GM21447 (cell line): ENCODE results near the gene RD3L.
"Not testable (repeated sequence)": the region's sequence is repeated elsewhere in the genome, so short reads cannot be mapped to it uniquely, and the experiment has no call there.

Source experiments
- ATAC-seq: cut with Tn5 transposase; IDR thresholded peaks from one replicate; pipeline ENCODE4 v1.9.1; 2021; ENCODE audit not compliant: unreplicated experiment

RD3L gene

DNA sequence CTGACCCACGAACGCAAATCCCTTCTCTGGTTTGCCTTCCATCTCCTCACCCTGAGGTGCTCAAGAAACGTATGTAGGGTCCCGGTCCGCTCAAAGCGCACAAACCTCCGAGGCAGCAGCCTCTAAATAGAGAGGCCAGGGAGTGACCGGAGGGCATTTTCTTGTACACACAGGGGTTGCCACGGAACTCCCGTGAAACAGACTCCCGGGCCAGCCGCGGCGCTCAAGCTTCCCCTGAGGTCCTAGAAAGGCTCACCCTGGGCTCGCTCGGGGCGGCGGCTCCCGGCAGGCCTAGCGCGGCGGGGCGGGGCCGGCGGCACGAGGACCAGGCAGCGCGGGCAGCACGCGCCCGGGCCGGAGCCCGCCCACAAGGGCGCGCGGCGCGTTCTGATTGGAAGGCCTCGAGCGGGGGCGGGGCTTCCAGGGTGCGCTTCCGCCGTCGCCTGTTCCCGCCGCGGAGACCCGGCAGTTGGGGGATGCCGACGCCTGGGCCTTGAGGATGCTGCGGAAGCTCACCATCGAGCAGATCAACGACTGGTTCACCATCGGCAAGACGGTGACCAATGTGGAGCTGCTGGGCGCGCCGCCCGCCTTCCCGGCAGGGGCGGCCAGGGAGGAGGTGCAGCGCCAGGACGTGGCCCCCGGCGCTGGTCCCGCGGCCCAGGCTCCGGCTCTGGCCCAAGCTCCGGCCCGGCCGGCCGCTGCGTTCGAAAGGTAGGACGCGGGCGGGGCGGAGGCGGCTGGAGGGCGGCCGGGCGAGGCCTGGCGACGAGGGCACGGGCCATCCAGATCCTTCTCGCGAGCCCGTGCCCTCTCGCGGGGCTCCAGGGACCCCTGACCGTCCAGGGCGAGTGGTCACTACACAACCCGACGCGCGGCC lies 14.1 kb downstream of the RD3L start, which contains the start of gene TDRD9:
Gene TDRD9 (plus strand): TSS at position 446 of the 880 bp plus-strand sequence. CDS start 54 bp downstream, at position 500.
- ATAC-seq: no peak

DNA sequence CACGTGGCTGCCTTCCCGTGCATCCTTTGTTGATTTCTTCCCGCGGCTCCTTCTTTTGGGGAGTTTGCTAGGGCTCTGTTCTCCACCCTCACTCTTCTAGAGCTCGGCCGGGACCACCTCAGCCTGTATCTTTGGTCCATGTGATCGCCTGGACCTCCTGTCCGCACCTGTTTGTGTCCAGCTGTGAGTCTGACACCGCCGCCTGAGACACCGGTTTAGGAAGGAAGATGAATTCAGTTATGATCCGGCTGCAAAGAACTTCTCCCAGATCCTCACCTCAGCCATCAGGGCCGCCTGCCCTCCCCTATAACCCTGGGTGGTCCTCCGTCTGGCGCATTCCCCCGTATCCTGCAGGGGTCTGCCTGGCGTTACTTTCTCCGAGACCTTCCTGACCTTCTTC lies 14.8 kb downstream of the RD3L start:
- no peak for ATAC-seq

DNA sequence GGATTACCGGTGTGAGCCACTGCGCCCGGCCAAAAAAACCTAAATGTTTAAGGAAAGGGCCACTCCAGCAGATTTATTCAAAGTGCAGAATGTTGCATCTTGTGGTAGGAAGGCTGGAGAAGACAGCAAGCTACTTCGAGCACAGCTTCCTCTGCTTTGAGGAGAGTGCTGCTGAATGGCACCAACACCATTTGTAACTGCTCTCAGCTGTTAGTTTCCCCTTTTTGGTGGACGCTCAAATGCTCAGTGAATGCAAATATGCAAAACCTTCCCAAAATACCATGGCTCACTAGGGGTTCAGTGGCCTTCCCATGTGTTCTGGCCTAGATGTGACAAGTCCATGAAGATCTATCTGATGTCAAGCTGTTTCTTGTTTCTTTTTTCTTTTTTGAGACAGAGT lies 17.0 kb downstream of the RD3L start:
- ATAC-seq: no peak

DNA sequence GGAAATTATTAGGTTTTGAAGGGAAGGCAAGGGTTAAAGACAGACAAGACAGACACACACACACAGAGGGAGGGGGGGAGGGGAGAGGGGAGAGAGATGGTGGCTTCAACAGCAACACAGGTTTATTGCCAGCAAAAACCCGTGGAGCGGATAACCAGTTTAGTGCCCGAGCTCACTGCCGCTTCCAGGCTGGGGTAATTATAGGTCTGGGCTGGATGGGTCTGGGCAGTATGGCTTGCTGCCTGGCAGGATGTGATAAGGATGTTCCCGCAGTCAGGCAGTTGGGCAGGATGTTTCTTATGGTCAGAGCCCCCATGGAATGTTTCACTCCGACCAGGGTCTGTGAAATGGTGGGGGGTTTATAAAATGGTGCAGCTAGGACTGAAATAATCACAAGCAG lies 18.5 kb downstream of the RD3L start:
- ATAC-seq: no peak

DNA sequence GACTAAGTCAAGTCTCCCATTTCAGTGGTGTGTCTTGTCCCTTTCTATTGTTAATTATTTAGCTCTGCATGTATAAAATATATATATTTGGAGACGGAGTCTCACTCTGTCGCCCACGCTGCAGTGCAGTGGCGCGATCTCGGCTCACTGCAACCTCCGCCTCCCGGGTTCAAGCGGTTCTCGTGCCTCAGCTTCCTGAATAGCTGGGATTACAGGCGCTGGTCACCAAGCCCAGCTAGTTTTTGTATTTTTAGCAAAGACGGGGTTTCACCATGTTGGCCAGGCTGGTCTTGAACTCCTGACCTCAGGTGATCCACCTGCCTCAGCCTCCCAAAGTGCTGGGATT lies 20.5 kb downstream of the RD3L start:
- not testable (repeated sequence) for ATAC-seq

DNA sequence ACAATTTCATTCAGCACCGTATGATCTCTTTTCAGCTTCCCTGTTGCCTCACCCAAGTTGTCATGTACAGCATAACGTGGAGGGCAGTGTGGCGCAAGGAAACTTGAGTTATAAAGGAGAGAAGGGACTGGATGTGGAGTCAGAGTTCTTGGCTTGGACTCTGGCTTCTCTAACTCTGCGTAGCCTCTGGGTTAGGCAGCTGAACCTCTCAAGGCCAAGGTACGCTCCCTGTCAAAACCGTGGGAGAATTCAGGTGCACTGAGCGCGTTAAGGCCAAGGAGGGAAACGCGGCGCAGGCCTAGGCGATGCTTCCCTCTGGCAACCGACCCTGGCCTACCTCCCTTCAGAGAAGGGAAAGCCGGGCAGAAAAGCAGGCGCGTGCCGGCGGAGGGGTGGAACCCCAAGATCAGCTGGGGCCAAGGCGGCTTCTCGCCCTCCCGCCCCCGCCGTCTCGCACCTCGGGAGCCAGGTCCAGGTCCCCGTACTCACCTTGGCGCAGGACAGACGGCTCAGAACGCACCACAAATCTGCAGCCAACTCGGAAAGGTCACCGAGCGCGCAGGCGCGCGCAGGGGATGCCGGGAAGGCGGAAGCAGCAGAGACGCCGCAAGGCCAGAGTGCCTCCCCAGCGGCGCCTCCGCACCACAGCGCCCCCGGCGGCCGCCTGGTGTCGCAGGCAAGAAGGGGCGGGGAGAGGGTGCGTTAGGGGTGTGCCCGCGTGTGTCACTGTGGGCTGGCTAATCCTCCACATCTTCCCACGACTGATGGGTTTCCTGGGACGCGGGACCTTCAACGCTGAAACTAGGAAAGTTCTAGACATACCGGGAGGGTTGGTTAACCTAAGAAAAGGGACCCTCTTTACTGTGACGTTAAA lies 21.1 kb downstream of the RD3L start:
- peak; percentile 93 for ATAC-seq

DNA sequence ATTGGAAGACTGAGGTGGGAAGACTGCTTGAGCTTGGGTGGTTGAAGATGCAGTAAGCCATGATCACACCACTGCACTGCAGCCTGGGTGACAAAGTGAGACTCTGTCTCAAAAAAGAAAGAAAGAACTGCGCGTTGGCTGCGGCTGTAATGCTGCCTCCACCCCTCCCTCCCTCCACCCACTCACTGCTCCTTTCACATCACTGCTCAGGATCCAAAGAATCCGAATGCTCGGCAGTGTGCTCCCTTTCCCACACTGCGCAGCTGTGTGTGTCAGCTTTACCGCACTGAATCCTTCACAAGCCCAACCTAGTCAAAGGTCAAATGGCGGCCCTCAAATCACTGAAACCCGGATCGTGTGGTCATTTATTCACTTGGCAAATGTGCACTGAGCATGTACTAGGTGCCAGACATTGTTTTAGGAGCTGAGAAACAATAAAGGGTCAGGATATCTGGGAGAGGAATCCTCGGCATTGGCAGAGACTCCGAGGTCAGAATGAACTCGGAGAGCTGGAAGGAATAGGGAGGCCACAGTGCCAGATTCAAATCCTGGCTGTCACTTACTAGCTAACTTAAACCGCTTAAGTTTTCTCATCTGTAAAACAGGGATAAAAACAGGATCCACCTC lies 25.6 kb downstream of the RD3L start:
- ATAC-seq: no peak

DNA sequence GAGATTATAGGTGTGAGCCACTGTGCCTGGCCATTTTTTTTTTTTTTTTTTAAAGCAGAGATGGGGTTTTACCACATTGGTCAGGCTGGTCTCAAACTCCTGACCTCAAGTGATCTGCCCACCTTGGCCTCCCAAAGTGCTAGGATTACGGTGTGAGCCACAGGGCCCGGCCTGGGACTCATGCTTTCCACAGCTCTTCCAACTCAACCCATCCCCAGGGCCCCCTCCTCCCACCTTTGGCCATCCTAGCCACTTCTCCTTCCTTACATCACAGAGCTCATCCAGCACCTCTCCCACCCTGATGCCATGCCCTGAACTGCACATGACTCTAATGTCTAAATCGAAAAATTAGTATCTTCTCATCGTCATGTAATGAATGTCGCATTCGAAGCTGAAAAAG lies 26.7 kb downstream of the RD3L start:
- ATAC-seq: no peak

DNA sequence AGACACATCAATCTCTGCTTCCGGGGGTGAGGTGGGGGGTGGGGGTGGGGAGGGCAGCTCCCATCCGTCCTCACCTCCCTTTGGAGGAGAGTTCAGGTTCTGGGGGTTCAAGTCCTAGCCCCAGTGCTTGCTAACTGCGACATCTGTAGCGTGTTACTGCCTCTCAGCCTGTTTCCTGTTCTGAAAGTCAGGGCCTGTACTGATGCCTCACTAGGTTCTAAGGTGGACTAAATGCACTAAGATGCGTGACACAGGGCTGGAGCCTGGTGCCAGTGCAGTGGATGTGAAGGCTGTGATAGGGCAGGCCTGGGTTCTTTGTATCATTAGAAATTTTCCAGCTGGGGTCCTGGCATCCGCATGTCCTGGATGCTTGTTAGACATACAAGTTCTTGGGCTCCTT lies 31.3 kb downstream of the RD3L start:
- no peak for ATAC-seq

DNA sequence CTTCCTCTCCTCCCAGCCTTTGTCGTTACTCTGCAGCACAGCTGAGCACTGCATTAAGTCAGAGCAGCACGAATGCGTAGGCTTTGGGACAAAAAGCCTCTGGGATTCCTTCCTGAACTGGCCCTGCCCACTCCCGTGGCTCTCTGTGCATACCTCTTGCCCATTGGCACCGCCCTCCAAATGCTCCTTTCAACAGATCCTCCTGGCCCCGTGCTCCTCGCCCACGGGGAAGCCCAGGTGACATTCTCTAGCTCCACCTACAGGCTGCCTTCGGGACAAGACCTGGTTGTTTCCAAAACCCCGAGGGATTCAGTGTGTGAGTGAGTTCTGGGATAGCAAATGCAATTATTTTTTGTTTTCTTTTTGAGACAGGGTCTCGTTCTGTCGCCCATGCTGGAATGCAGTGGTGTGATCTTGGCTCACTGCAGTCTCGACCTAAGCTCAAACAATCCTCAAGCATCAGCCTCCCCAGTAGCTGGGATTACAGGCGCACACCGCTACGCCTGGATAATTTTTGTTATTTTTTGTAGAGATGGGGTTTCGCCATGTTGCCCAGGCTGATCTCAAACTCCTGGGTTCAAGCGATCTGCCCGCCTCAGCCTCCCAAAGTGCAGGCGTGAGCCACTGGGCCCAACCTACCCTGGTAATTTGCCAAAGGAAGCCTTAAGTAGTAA lies 31.9 kb downstream of the RD3L start:
- no peak for ATAC-seq

DNA sequence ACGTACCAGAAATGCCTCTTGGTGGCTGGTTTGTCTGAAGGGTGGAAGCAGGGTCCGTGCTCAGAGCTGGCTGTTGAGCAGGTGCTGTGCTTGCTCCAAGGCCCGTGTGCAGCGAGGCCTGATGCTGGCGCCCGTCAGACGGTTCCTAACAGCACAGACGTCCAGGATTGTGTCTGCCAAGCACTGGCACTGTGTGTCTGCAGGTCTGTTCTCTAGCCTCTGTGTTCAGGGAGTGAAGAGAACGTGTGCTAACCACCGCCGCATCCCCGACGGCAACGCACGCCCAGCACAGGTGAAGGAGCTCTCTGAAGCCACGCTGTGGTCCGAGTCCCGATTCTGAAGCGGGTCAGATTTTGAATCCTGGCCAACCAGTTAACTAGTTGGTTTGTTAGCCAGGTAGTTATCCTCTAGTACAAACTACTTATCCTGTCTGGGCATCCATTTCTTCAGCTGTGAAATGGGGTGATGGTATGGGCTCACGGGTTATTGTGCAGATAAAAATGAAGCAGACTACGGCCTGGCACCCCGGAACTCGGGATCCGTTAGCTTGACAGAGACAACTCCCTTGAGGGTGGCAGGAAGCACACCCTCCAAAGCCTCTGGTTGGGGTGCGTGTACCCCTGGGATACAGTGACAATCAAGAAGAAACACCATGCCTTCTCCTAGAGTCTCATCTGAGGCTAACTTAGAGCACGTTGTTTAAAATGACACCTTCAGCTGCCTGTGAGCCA lies 32.6 kb downstream of the RD3L start:
- no peak for ATAC-seq

DNA sequence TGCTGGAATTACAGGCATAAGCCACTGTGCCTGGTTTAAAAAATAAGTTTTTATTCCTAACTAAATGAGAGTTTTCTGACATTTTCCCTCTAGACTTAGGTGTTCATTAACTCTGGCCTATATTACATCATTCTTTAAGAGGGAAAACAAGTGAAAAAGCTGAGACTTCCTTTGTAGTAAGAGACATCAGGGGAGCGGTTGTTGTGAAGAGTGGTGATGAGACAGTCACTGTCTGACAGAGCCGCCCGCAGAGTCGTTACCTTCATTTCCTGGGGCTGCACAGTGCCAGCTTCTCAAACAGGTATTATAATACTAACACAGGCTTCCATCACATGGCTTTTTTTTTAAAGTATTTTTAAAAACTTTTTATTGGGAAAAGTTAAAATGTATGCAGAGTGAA lies 33.7 kb downstream of the RD3L start:
- ATAC-seq: no peak

DNA sequence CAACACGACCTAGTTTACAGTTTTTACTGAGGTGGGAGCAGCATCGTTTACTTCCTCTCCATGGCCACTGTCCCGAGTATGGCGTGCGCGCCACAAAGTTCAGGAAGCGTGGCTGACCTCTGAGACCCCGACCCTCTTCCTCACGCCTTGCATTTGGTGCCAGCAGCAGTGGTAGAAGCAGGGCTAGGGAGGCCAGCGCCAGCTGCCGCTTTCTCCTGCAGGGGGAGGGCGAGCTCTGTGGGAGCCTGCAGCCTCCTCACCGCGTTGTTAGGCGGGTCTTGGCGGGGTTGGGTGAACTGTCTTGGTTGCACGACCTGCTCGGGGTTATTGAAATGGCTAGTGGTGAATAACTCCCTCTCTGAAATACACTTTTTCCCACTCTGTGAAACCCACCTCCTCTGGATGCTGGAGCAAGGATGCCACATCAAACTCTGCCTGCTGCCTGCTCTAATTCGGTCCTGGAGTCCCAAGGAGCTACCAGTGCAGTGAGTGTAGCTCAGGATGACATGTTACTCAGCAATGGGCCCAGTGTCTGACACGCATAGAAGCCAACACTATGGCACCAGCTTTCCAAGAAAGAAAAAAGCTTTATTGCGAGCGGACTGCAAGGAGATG lies 36.4 kb downstream of the RD3L start:
- no peak for ATAC-seq

DNA sequence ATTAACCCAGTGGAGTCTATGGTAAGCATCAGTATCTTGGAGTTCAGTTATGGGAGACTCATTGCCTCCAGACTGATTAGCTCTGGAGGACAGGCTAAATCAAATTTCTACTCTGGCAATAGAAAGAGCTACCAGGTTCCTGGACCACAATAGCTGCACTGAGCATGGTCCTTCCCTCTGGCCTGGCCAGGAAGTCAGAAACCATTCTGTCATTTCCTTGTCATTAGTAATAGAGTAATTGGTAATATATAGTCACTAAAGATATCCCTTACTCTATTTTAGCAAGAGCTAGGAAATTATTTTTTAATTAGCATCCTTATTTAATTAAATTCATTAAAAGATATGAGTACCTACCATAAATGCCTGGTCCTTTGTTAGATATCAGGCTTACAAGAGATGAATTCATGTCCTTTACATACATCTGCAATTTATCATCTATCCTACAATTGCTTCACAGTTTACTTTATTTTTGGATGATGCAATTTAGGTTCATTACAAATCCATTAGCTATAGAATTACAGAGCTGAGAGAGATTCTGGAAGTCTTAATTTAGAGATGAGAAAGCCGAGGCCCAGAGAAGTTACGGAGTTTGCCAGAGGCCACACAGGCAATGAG lies 37.7 kb downstream of the RD3L start:
- ATAC-seq: no peak

DNA sequence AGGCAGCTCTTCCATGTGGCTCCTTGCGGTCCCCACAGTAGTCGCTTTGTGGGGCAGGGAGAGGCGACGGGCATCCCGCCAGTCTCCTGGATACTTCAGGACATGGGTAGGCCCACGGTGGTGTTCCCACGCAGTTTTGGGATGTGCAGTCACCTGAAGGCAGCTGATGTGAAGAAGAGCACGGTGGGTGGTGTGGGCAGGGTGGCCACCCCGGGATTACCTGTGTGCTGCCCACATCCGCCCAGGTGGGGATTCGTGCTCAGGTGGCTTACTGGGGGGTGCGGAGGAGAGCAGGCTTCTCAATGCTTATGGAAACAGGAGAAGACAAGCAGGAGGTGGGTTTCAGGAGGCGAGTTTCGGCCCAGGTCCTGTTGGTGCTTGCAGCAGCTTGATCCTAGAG lies 42.5 kb downstream of the RD3L start:
- no peak for ATAC-seq

DNA sequence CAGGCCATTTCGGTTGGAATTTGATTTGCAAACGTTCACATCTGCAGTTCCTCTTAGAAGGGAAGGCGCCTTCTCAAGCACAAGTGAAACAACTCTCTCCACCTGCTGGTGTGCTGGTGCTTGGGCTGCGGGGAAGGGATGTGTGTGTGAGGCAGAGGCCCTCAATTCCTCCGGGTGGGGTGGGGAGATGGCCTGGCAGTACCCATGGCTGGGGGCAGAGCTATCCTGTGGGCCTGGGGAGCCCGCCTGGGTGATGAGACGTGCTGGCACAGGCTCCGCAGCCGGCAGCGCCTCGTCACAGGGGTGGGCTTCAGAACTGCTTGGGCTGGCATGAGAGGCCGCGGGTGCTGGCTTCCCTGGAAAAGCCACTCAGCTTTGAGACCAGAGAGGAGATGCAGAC lies 43.0 kb downstream of the RD3L start:
- ATAC-seq: no peak

DNA sequence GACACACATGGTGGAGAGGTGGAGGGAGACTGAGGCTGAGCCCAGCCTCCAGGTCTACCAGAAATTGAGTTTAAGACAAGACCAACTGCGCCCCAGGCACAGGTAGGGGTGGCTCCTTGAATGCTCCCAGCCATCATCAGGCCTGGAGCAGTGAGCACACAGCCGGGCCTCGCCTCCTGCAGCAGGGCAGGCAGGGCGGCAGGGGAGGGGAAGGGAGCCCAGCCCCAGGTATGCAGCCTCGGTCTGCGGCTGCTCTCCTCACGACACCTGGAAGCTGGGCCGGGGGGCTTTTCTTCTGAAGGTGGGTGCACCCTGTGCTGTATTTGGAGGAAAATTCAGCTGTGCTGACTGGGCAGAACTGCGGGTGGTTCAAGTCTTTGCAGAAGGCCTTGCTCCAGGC lies 43.6 kb downstream of the RD3L start:
- ATAC-seq: no peak

DNA sequence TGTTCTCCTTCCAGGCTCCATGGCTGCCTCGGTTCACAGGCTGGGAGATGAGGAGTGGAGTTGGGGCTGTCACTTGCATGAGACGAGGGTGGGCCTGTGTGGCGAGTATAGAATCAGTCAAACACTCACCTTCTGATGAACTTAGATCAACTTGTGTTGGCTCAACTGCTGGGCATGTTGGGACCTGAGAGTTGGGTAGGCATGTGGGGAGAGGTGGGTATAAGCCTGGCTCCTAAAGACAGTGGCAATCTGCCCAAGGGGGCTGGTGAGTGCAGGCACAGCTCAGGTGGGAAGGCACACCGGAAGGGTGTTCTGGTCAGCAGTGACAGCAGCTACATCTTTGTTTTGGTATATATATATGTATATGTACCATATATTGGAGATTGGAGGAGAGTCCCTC lies 44.1 kb downstream of the RD3L start:
- no peak for ATAC-seq

DNA sequence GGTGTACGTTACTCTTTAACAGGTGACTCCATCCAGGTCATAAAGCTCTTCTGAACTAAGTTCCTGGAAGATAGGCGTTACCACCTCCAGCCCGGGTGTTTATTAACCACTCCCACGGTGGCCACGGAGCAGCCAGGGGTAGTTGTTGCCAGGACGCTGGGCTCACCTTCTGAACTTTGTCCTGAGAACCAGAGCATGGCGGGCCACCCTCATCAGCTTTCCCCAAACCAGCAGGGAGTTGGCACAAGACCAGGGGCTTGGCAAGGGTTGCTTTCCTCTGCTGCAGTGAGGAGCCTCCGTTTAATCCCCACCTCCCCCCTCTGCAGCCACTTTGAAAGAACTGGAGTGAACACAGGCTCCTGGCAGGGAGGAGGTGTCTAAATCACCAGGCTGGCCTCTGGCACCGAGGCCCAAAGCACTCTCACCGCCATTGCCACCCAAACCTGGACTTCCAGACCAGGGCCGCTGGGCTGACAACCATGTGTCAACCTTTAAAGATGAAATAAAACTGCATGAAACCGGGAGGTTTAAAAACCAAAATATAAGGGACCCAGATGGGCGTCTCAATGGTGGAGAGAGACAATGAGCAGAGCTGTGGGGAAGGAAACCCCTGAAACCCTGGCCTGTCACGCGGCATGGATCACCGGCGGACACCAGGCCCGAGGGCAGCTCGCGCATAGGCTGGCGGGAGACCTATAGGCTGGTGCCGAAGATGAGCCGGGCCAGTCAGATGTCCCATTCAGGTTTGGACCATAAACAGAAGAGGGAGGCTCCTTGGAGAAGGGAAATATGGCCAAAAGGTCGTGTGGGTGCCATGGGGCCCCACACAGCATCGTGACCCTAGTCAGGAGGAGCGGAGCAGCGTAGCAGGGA lies 45.0 kb downstream of the RD3L start:
- ATAC-seq: no peak
